Glomerular visceral epithelial cell (primary cell): Measurements from ENCODE around the gene DHX15.

Experiments
- DNase-seq: peaks from one replicate; pipeline ENCODE4 v3.0.0-alpha.2; 2016; ENCODE audit errors: extremely low spot score

DHX15 gene

GRCh38 chr4:24582235-24582832 lies 2.0 kb downstream of the DHX15 start:
- no peak for DNase-seq

- DNase-seq: no peak
These were observed 6.0 kb downstream of the DHX15 start for GRCh38 chr4:24578364-24578763.

GRCh38 chr4:24576276-24576675 lies 8.1 kb downstream of the DHX15 start:
- DNase-seq: no peak

DNA sequence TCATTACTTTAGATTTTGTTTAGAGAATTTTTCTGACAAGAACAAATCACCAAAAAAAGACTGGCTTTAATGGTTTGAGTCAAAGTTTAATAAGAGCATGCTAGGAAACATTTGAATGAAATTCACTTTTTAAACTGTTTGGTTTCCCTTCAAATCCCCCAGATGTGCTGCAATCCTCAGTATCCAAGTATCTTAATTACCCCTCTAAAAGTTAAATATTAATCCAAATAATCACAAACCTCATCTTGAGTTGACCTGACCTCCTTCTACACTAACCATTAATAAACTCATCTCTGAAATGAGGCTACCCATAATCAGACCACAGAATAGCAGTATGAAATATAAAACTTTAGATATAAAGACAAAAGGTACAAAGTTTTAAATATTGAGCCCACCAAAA lies 10.1 kb downstream of the DHX15 start:
- DNase-seq: peak; percentile 17

DNA sequence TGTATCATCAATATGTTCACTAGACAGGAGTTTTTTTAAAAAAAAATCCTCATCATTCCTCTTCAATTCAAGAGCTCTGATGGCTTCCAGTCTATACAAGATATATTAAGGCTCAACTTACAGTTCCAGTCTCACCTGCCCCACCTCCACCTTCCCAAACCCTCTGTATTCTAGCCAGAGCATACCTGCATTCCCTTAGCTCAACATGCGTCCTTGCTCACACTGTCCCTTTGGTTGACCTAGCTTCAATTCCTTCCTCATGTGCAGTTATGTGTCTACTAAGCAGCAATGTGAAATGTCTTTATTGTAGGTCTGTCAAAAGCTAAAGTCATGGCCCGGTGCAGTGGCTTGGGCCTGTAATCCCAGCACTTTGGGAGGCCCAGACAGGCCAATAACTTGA lies 10.8 kb downstream of the DHX15 start:
- no peak for DNase-seq

- no peak for DNase-seq
These were observed 13.6 kb downstream of the DHX15 start for GRCh38 chr4:24570574-24571236.

GRCh38 chr4:24570172-24570571 lies 14.2 kb downstream of the DHX15 start:
- no peak for DNase-seq

GRCh38 chr4:24569662-24570061 lies 14.7 kb downstream of the DHX15 start:
- no peak for DNase-seq

- no peak for DNase-seq
These were observed 15.9 kb downstream of the DHX15 start for GRCh38 chr4:24568425-24568824.

DNA sequence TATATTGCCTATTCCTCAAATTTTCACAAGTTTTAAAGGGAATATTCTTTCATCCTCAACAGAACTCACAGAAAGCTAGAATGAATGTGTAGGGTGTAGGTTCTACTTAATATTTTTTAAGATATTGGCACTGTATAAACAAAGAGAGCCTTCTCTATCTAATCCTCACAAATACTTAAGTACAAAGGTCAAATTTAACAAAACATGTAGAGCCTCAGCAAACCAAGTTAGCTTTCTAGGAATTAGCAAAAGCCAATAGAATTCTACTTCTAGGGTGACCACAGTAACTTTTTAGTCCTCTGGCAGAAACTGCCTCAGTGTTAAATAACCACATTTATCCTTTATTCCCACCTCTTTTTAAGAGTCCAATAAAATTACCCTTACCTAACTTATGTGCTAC lies 19.3 kb downstream of the DHX15 start:
- no peak for DNase-seq

- DNase-seq: no peak
These were observed 19.9 kb downstream of the DHX15 start for GRCh38 chr4:24564488-24564887.

DNA sequence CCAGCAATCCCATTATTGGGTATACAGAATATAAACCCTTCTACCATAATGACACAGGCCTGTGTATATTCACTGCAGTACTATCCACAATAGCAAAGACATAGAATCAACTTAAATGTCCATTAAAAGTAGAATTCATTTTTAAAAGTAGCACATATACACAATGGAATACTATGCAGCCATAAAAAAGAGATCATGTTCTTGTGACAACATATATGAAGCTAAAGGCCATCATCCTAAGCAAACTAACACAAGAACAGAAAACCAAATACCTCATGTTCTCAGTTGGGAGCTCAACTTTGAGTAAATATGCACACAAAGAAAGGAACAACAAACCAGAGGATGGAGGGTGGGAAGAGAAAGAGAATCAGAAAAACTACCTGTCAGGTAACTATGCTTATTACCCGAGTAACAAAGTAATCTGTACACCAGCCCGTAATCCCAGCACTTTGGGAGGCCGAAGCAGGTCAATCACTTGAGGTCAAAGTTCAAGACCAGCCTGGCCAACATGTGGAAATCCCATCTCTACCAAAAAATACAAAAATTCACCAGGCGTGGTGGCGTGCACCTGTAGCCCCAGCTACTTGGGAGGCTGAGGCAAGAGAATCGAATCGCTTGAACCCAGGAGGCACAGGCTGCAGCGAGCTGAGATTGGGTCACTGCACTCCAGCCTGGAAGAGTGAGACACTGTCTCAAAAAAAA lies 22.8 kb downstream of the DHX15 start:
- no peak for DNase-seq

- DNase-seq: no peak
These were observed 23.4 kb downstream of the DHX15 start for GRCh38 chr4:24560868-24561368.

- peak; percentile 20 for DNase-seq
These were observed 24.5 kb downstream of the DHX15 start for GRCh38 chr4:24559889-24560288.

- peak; percentile 10 for DNase-seq
These were observed 25.1 kb downstream of the DHX15 start for GRCh38 chr4:24559032-24559821.

DNA sequence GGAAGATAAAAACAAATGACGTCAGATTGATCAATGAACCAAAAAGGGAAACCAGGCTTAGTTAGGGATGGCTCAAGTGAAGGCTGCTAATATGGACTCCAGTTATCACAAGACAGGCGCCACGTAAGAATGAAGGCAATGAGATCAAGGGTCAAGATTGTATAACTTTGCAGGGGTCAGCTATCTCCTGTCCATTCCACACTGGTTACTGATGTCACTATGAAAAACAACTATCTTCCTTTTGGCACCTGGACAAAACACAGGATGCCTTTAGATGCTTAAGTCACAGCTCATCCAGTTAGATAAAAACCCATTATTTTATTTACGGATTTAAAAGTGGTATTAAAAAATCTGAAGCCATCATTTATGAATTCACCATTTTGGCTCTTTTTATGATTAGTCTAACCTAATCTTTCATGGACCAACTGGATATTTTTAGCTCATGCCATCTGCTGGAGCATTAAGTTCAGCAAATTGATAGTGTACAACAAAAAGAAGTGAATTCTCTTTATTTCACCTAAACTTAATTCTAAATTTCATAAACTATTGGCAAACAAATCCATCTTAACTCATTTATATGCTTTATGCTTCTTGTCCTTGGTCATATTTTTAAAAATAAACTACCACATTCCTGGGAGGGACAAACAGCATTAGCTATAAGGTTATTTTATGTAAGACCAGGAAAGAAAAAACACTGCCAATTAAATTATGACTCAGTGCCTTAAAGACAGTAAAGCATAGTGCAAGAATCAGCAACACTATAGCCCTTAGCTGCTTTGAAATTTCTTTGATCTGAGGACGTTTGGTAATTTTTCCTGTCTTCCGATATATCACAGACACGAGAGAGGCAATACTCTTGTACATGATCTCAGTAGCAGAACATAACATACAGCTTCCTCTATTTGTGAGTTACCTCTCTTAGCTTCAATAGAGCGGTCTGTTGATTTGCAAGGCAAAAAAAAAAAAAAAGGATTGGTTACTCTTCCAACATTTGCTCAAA lies 27.0 kb downstream of the DHX15 start:
- no peak for DNase-seq

DNA sequence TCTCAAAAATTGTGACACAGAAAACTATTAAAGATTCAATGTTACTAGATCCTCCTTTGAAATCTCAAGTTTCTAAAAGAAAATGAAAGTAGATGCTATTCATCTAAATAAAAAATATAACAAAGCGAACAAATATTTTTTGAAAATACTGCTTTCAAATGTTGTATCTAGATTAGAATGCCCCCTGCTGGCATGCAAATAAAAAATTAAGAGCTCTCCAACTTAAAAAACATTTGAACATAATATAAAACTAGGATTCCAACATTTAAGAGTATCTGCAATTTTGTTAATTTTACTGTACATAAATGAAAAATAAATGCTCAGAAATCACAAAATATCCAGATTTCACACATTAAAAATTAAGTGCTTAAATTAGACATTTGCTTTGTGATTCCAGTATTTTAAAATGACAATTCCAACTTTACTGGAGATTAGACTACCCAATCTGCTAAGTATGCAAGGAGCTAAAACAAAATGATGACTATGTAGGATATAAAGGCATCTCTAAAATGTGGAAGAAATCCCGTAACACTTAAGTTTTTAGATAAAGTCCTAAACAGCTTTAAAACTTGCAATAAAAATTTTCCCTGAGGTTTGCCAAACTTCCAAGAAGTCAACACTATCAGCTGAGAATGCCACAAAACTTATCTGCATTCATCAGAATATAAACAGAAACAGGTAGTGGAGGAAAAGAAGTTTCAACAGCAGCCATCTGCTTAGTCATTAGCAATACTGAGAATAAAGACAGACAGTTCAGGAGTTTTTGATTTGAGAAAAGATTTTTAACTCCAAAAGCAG lies 32.7 kb downstream of the DHX15 start:
- no peak for DNase-seq

GRCh38 chr4:24550441-24551175 lies 33.7 kb downstream of the DHX15 start:
- no peak for DNase-seq

GRCh38 chr4:24547979-24548378 lies 36.4 kb downstream of the DHX15 start:
- DNase-seq: peak; percentile 10
